ENCODE data around the gene HMCN2.

HMCN2 gene

DNA sequence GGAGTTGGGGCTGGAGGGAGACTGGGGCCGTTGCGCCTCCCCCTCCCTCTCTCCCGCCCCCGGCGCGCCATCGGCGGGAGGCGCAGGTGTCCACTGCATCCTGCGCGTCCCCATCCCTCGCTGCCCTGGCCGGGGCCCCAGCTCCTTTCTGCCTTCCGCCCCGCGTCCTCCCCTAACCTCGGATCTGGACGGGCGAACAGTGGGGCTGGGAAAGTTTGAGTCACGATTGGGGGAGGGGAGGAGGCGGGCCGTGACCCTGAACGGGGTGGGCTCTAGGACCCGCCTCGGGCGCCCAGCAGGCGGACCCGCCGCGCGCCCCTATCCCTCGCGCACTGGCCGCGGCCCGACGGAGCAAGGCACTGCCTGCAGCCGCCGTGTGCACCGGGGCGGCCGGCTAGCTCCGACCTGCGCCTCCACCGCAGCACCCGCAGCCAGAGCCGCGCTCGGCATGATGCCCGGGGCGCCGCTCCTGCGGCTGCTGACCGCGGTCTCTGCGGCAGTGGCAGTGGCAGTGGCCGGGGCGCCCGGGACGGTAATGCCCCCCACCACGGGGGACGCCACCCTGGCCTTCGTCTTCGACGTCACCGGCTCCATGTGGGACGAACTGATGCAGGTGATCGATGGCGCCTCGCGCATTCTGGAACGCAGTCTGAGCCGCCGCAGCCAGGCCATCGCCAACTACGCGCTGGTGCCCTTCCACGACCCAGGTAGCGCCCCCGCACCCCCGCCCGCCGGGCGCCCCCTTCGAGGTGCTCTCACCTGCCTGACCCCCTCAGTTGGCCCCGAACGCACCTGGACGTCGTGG, at the start of gene HMCN2:
Gene HMCN2 (plus strand): TSS at position 330 of the 805 bp plus-strand sequence. CDS start 119 bp downstream, at position 449.
- no peak for DNase-seq

DNA sequence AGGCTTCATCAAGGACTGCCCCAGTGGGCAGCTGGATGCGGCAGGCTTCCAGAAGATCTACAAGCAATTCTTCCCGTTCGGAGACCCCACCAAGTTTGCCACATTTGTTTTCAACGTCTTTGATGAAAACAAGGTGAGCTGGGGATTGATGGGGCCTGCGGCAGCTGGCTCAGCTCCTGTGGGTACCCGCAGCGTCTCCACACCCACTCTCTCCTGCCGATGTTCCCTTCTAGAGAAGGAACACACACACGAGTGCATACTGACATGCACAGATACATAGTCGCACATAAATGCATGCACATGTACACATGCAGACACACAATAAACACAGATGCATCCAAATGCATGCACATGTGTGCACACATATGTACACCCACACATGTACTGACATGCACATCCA, 47.7 kb upstream of the HMCN2 start:
- no peak for DNase-seq

DNA sequence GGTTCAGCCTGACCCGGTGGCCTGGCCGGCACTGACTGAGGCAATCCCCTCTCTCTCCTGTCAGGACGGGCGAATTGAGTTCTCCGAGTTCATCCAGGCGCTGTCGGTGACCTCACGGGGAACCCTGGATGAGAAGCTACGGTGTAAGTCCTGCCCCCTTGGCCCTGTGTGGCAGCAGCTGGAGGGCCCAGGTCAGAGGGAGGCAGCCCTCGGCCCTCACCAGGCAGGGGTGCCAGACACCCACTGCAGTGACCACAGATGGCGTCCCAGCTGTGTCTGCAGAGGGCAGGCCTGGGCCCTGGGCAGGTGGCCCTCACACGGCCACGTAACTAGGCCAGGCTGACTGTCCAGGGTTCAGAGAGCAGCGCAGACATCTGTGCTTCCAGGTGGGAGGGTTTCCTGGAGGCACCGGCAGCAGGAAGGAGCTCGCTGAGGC, 45.9 kb upstream of the HMCN2 start:
- DNase-seq = no peak

DNA sequence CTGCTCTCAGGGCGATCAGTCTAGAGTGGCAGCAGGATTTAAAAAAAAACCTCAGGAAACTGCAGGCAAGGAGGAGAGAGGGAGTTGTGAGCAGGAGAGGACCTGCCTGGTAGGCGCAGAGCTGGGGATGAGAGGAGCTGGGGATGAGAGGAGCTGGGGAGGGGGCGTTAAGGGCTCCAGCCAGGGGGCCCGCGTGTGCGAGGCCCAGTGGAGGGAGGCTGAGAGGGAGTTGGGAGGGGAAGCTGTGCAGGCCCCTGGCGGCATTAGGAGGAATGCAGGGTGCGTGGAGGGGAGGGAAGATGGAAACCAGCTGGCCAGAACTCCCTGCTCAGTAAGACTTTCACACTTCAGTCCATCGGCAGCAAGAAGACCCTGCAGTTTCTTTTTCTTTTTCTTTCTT, 45.2 kb upstream of the HMCN2 start:
- DNase-seq = no peak

DNA sequence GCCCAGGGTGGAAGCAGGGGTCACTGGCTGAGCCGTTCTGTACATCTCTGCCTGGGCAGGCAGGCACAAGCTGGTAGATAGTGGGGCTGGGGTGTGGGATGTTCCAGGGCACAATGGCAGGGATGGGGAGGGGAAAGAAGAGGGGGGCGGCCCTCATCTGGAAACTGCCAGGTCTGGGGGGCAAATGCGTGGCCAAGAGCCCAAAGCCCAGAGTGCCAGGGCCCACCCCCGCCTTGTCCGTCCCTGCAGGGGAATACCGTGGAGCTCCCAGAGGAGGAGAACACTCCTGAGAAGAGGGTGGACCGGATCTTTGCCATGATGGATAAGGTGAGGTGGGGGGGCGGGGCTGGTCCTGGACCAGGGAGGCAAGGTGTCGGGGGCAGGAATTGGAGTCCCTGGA, 42.7 kb upstream of the HMCN2 start:
- DNase-seq = no peak

DNA sequence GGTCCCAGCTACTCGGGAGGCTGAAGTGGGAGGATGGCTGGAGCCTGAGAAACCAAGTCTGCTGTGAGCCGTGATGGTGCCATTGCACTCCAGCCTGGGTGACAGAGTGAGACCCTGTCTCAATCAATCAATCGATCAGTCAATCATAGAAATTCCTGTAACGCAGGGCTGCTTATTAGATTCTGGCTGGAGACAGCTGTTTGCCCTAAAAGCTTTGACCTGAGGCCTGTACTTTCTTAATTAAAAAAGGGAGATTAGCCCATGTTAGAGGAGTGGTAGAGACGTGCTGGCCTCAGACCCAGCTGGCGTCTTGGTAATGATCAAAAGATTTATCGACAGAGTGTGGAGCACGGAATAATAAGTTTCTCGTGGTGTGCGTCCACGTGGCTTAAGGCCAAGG, 40.5 kb upstream of the HMCN2 start:
- DNase-seq = no peak

- no peak for DNase-seq
These were observed 40.0 kb upstream of the HMCN2 start for GRCh38 chr9:130225586-130225985.

GRCh38 chr9:130226112-130226511, 39.4 kb upstream of the HMCN2 start:
- DNase-seq = no peak

DNA sequence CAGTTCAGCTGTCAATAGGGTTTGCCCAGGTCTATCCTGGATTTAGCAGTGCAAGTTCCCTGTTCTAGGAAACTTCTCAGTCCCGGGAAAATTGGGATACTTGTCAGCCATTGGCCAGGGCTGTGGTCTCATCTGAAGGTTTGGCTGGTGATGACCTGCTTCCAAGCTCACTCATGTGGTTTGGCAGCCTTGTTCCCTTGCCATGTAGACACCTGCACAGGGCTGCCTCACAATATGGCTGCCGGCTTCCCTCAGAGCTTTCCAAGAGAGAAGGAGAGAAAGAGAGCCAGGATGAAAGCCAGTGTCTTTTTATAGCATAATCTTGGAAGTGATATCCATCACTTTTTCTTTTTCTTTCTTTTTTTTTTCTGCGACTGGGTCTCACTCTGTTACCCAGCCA, 37.7 kb upstream of the HMCN2 start:
- no peak for DNase-seq

DNA sequence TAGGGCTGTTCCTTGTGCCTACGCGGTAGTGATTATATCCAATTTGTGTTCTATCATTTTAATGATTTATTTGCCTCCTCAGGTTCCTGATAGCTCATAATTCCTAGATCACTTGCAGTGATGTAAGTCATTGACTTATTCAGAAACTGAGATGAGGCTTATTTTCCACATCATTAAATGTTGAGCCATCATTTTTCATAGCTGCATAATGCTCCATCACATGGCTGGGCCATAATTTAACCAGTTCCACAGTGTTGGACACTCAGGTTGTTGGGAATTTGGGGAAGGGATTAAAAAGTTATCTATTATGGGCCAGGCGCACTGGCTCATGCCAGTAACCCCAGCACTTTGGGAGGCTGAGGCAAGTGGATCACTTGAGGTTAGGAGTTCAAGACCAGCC, 35.8 kb upstream of the HMCN2 start:
- no peak for DNase-seq

GRCh38 chr9:130230631-130231030, 34.9 kb upstream of the HMCN2 start:
- DNase-seq = no peak

GRCh38 chr9:130232899-130233586, 32.5 kb upstream of the HMCN2 start:
- no peak for DNase-seq

DNA sequence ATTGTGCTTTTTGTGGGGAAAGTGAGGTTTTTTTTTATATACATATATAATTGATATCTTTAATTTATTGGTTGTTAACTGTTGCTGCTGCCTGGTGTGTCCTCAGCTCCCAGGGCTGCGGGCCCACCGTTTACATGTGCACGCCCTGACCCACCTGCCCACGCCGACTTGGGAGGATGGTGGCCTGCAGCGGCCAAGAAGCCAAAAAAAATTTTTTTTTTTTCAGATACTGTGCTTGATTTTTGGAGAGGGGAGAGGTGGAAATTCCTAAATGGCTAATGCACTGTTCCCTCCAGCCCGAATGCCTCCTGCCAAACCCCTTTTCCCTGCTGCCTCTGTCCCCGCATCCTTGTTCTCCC, 32.0 kb upstream of the HMCN2 start:
- no peak for DNase-seq

DNA sequence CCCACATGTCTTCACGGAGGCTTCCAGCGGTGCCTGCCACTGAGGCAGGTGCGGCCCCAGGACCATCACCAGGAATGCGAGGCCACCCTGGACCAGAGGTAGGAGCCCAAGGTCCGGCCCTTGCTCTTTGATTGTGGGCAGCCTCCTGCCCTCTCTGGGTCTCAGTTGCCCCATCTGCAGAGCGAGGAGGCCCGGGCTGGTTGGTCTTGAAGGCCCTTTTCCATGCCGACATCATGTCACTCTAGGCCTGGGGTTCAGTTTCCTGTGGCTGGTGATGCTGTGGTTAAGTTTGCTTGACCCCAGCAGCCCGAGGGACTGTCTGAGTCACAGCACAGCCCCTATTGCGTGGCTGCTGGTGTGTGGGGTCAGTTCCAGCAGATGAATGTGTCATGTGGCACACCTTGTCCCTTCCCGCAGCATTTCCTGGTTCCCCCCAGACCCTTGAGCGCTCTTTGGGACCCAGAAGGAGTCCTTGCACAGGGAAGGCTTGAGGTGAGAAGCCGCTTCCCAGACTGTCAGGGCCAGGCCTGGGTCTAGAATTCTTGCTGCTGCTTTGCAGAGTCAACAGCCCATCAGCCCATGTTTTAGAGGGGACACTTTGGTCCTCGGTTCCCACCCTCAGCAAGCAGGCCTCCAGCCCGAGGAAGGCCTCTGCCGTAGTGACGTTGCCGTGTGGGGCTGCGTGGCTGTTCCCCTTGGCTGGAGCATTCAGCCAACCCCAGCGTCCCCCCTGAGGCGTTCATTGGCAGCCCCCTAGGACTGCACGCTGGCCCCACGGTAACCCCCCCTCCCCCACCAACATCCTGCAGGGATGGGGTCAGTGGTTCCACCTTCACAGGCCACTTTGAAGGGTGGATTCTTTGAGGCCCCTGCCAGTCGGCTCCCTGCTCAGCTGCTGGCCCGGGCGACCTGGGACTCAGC, 31.0 kb upstream of the HMCN2 start:
- DNase-seq = no peak

DNA sequence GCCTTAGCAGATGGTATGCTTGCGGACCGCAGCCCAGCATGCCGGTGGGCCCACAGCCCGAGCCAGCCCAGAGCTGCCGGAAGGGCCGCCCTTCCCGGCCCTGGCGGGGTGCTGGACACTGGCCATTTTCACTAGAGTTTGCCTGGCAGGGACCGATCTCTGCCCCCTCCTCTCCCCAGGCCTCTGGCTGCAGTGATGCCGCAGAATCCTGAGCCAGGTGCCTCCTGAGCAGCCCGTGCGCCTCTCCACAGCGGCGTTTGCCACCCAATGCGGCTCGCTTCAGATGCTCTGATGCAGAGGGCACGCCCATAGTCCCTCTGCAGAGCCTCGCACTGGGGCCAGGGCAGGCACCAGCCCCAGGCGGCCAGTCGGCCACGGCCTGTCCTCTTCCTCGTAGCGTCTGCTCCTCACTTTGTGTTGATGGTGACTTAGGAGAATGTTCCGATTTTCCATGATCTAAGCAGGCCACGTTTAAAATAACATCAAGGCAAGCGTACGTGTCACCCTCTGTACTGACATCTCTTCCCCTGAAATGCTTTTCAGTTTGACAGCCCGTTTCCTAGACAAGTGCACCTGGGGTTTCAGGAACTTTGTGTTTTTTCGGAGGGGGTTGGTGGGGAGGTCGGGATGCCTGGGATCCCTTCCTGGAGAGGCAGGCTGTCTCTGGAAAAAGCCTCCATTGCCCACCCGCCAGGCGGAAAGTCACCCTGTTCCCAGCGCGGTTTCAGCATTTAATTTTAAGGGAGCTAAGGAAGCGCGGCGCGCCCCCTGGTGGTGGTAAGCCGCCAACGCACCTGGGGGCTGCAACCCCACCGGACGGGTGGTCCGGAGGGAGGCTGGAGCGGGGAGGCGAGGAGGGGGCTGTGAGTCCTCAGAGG, 29.8 kb upstream of the HMCN2 start:
- DNase-seq = peak; percentile 25

DNA sequence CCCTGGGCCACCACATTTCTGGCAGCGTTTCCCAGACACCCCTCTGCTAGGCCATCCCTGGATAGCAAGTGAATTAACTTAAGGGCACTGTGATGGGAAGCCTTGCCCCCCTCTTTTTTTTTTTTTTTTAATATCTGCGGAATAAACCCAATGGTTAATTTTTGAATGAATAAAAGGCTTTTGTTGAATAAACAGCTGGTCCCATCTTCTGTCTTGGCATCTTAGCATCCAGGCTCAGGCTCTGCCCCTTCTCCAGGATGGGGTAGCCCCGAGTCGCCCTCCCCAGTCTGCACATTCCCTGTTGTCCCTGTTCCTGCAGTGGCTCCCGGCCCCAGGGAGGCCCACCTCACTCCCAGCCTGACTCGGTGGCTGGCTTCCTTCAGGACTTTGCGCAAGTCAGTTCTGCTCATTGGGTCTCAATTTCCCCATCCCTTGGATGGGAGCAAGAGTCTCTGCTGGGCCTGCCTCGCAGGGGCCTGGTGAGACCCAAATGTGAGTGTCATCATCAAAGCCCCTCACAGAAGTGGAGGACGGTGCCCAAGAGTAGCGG, 29.0 kb upstream of the HMCN2 start:
- DNase-seq = no peak

- DNase-seq = no peak
These were observed 28.5 kb upstream of the HMCN2 start for GRCh38 chr9:130237076-130237475.

- no peak for DNase-seq
These were observed 27.6 kb upstream of the HMCN2 start for GRCh38 chr9:130237763-130238524.

DNA sequence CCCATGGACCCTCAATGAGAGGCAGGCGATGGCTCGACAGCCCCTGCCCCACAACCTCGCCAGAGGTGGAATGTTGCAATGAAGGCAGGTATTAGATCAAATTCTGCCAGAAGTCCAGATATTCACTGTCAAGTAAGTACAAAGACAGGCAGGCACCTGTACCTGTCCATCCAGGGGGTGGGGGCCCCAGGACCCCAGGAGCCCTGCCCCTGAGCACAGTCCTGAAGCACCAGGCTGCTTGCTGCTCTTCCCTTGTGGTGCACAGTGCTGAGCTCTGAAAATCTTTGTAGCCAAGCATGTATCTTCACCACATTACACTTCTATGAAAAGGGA, 26.2 kb upstream of the HMCN2 start:
- DNase-seq = no peak

DNA sequence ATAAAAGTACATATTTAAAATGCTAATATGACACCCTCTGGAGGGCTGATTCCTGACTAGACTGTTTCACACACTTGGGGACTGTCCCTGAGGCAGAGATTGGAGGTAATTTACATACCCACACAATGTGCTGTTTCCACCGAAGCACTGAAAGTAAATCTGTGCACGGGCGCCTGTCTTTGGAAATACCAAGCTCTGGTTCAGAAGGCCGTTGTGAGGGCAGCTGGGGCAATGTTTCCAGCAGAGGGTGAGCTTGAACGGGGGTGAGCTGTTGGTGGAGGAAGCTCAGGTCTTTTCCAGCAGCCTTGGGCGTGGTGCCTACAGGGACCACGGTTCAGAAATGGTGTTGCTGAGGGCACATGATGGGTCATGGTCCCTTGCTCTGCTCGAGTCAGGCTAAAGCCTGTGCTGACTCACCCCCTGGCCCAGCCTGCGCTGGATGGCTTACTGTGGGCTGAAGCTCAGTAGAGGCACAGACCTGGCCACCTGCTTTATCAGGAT, 25.8 kb upstream of the HMCN2 start:
- DNase-seq = peak; percentile 19

All from kidney glomerular epithelial cell (primary cell).